Hepatic stellate cell (primary cell): Measurements from ENCODE around the gene KIF1A.

Experiments
- DNase-seq: peaks from one replicate; pipeline ENCODE4 v3.0.0; 2011; ENCODE audit warnings: low spot score

KIF1A gene

GRCh38 chr2:240819858-240820606, at the start of gene KIF1A:
Gene KIF1A, minus strand, starts transcription at chr2:240820219. Its CDS starts 22,467 bp downstream, at chr2:240797752.
- no peak for DNase-seq

GRCh38 chr2:240869109-240869955, 49.3 kb upstream of the KIF1A start:
- DNase-seq, result no peak

GRCh38 chr2:240868286-240869108, 48.5 kb upstream of the KIF1A start, which contains the start of gene AGXT:
Gene AGXT, plus strand, starts transcription at chr2:240868824. Its CDS starts 42 bp downstream, at chr2:240868866.
- DNase-seq, result no peak

- DNase-seq, result no peak
Observed at GRCh38 chr2:240865391-240865790, 45.4 kb upstream of the KIF1A start.

GRCh38 chr2:240864475-240864874, 44.5 kb upstream of the KIF1A start:
- DNase-seq, result no peak

- DNase-seq, result no peak
Observed at GRCh38 chr2:240861547-240861946, 41.5 kb upstream of the KIF1A start.

- no peak for DNase-seq
Observed at GRCh38 chr2:240858871-240859270, 38.9 kb upstream of the KIF1A start.

GRCh38 chr2:240858321-240858720, 38.3 kb upstream of the KIF1A start:
- DNase-seq, result no peak

GRCh38 chr2:240857039-240858008, 37.3 kb upstream of the KIF1A start:
- DNase-seq, result no peak

- DNase-seq, result no peak
Observed at GRCh38 chr2:240856151-240856980, 36.3 kb upstream of the KIF1A start.

- no peak for DNase-seq
Observed at GRCh38 chr2:240855670-240856069, 35.7 kb upstream of the KIF1A start.

- no peak for DNase-seq
Observed at GRCh38 chr2:240852671-240853314, 32.8 kb upstream of the KIF1A start.

GRCh38 chr2:240851078-240851991, 31.3 kb upstream of the KIF1A start:
- peak; percentile 90 for DNase-seq

GRCh38 chr2:240850756-240851077, 30.7 kb upstream of the KIF1A start:
- DNase-seq, result no peak

- no peak for DNase-seq
Observed at GRCh38 chr2:240850026-240850425, 30.0 kb upstream of the KIF1A start.

- DNase-seq, result no peak
Observed at GRCh38 chr2:240848900-240849680, 29.1 kb upstream of the KIF1A start.

- DNase-seq, result no peak
Observed at GRCh38 chr2:240847817-240848216, 27.8 kb upstream of the KIF1A start.
